Urinary bladder (tissue), 4 donors: Measurements from ENCODE around the gene CLC. TPM values are rescaled to one million over a fixed set of nuclear protein-coding genes. Genes with fewer than 3 reads are reported as not detected.
"Not testable (repeated sequence)": the region's sequence is repeated elsewhere in the genome, so short reads cannot be mapped to it uniquely, and the experiment has no call there.

Experiments used
- DNase-seq: peaks from one replicate; pipeline ENCODE4 v3.0.0-alpha.2; 2015; ENCODE audit errors: extremely low spot score
- H3K27ac ChIP-seq: one replicate; pipeline ENCODE4 v1.5.1; 2013; ENCODE audit warnings: low read depth, mild to moderate bottlenecking, moderate library complexity
- H3K36me3 ChIP-seq: one replicate; pipeline ENCODE4 v1.6.1; 2013; ENCODE audit warnings: mild to moderate bottlenecking, moderate library complexity; ENCODE audit not compliant: insufficient read depth
- H3K4me1 ChIP-seq: one replicate; pipeline ENCODE4 v1.6.1; 2013; ENCODE audit warnings: mild to moderate bottlenecking, moderate library complexity; ENCODE audit not compliant: insufficient read depth
- H3K4me3 ChIP-seq: one replicate; pipeline ENCODE4 v1.5.1; 2013; ENCODE audit warnings: low read depth, low read length
- WGBS: extraction: QIAGEN DNeasy Blood & Tissue Kit; methylation state at CpG from one replicate; pipeline ENCODE4 v1.1.7; 2013; 5-methylcytosine and 5-hydroxymethylcytosine counted together
- polyA plus RNA-seq: library from polyadenylated mRNA; stranded (reverse); fragments of 200-250 nt; gene quantifications from one replicate; pipeline ENCODE4 v1.2.3, GENCODE V29; 2013
- total RNA-seq: library from RNA; depleted of rRNA; stranded (reverse); fragments of >200 nt; gene quantifications from one replicate; pipeline ENCODE4 v1.2.3, GENCODE V29; 2014
- donor health status: healthy with polysubstance abuse.
- donor health status: healthy.

The CLC gene
- total and polyA plus RNA-seq, 2 donors: 0.90 TPM; not detected in 1

- no peaks in the 10 kb centered on the region for H3K4me1 ChIP-seq
- no peak overlapping the region for H3K4me3 ChIP-seq
- DNase-seq: no peak
- no peaks in the 10 kb centered on the region for H3K36me3 ChIP-seq
- WGBS: 82% methylated on average over 4 of the region's 4 CpGs
- no peak overlapping the region for H3K27ac ChIP-seq
Observed at GRCh38 chr19:39710333-39710890, 27.4 kb downstream of the CLC start.

DNA sequence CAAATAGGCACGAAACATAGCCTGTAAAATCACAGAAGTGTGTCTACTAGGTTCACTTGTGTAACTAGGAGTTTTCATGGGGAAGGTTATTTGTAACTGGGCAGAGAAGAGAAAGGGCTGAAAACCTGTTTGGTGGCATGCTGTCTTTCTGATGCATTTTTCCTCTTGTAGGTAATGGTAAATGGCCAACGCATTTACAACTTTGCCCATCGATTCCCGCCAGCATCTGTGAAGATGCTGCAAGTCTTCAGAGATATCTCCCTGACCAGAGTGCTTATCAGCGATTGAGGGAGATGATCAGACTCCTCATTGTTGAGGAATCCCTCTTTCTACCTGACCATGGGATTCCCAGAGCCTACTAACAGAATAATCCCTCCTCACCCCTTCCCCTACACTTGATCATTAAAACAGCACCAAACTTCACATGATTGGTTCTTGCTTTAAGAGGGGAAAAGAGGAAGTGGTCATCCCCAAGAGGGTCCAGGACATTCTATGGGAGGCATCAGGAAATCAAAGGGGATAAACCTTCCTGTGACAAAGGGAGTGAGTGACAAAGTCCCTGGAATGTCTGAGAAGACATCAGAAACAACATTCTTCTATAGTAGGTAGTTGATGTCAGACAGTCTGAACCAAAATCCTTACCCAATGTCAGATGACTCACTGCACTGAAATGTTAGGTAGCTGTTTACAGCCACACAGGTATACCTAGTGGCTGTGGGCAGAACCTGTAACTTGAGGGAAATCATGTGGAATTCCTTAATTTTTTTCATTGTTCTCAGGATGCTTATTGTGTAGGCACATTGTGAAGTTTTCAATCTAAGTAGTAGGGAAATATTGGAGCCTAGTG is 28.6 kb downstream of the CLC start:
- 81% methylated on average over 5 of the region's 5 CpGs for WGBS
- no peaks in the 10 kb centered on the region for H3K4me1 ChIP-seq
- DNase-seq: no peak
- H3K36me3 ChIP-seq: no peaks in the 10 kb centered on the region
- H3K27ac ChIP-seq: no peak overlapping the region
- no peak overlapping the region for H3K4me3 ChIP-seq

- DNase-seq: no peak
- H3K4me1 ChIP-seq: no peaks in the 10 kb centered on the region
- H3K4me3 ChIP-seq: no peak overlapping the region
- WGBS: 74% methylated on average over 6 of the region's 6 CpGs
- H3K36me3 ChIP-seq: no peaks in the 10 kb centered on the region
- no peak overlapping the region for H3K27ac ChIP-seq
Observed at GRCh38 chr19:39708594-39708993, 29.2 kb downstream of the CLC start.

GRCh38 chr19:39705578-39706188 is 32.1 kb downstream of the CLC start:
- DNase-seq: no peak
- Histone ChIP-seq H3K36me3 (no peaks in the 10 kb centered on the region), H3K4me1 (no peaks in the 10 kb centered on the region), H3K27ac (no peak overlapping the region), H3K4me3 (no peak overlapping the region)
- 76% methylated on average over 8 of the region's 8 CpGs for WGBS

- no peak for DNase-seq
- Histone ChIP-seq H3K4me3 (no peak within 1 kb of the TSS), H3K36me3 (no peaks in the 10 kb centered on the region), H3K27ac (no peak within 1 kb of the TSS), H3K4me1 (no peaks in the 10 kb centered on the region)
- 49% methylated on average over 6 of the region's 6 CpGs for WGBS
Observed at GRCh38 chr19:39704181-39705044, 33.4 kb downstream of the CLC start, which contains the start of gene LGALS14. Gene LGALS14, plus strand, starts transcription at chr19:39704481. Its CDS starts 48 bp downstream, at chr19:39704529.

- no peaks in the 10 kb centered on the region for H3K4me1 ChIP-seq
- DNase-seq: no peak
- 55% methylated on average over 5 of the region's 5 CpGs for WGBS
- no peaks in the 10 kb centered on the region for H3K36me3 ChIP-seq
- H3K4me3 ChIP-seq: no peak overlapping the region
- H3K27ac ChIP-seq: no peak overlapping the region
Observed at GRCh38 chr19:39701291-39701690, 36.5 kb downstream of the CLC start.

GRCh38 chr19:39698535-39698934 is 39.3 kb downstream of the CLC start:
- Histone ChIP-seq H3K4me3 (no peak overlapping the region), H3K27ac (no peak overlapping the region), H3K4me1 (no peaks in the 10 kb centered on the region), H3K36me3 (no peaks in the 10 kb centered on the region)
- DNase-seq: no peak

- Histone ChIP-seq H3K4me3 (no peak overlapping the region), H3K27ac (no peak overlapping the region), H3K4me1 (no peaks in the 10 kb centered on the region), H3K36me3 (no peaks in the 10 kb centered on the region)
- DNase-seq: no peak
- WGBS: 56% methylated on average over 2 of the region's 2 CpGs
Observed at GRCh38 chr19:39696387-39696786, 41.4 kb downstream of the CLC start.

DNA sequence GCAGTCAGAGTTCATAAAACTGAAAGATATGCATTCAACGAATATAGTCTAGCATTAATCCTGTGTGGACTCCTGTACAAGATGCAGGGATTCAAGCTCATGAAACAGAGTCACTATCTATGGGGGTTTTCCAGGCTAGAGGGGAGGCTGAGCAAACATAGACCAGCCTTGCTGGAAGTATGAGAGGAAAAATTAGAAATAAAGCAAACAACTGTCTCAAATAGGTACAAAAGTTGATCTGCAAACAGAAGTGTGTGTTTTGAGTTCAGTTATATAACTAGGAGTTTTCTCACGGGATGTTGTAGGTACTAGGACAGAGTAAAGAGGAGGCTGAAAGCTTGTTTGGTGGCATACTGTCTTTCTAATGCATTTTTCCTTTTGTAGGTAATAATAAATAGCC is 42.1 kb downstream of the CLC start:
- Histone ChIP-seq H3K27ac (no peak overlapping the region), H3K4me3 (no peak overlapping the region), H3K36me3 (no peaks in the 10 kb centered on the region), H3K4me1 (no peaks in the 10 kb centered on the region)
- 73% methylated on average over 2 of the region's 2 CpGs for WGBS
- no peak for DNase-seq

- H3K4me3 ChIP-seq: no peak overlapping the region
Observed at GRCh38 chr19:39692822-39693221, 45.0 kb downstream of the CLC start.

DNA sequence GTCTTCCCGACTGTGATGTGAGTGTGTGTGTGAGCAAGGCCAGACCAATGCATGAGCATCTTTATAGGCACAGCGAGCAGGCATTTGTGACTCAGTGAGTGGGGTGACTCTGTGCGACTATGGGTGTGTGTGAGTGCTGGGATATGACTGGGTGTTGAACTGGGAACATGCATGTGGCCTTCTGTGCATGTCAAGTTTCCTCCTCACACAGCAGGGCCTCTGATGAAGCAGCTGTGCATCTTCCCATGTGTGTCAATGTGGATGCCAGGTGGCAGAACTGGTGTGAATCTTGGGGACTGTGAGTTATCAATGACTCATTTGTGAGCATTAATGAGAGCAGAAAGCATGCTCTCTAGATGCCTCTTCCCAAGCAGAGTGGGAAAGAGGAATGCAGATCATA is 45.7 kb downstream of the CLC start:
- no peak for DNase-seq

More at GRCh38 chr19:39692822-39693221, 45.0 kb downstream of the CLC start:
- 67% methylated on average over 1 of the region's 1 CpG for WGBS
- DNase-seq: no peak
- H3K36me3 ChIP-seq: no peaks in the 10 kb centered on the region
- H3K27ac ChIP-seq: no peak overlapping the region
- H3K4me1 ChIP-seq: no peaks in the 10 kb centered on the region

GRCh38 chr19:39688637-39689036 is 49.2 kb downstream of the CLC start:
- 56% methylated on average over 4 of the region's 4 CpGs for WGBS
- not testable (repeated sequence) for H3K36me3 ChIP-seq, H3K4me1 ChIP-seq, H3K4me3 ChIP-seq, DNase-seq, H3K27ac ChIP-seq

More for the DNA sequence above, 45.7 kb downstream of the CLC start:
- Histone ChIP-seq H3K4me1 (no peaks in the 10 kb centered on the region), H3K4me3 (no peak overlapping the region), H3K36me3 (no peaks in the 10 kb centered on the region), H3K27ac (no peak overlapping the region)
- WGBS: 76% methylated on average over 3 of the region's 3 CpGs

DNA sequence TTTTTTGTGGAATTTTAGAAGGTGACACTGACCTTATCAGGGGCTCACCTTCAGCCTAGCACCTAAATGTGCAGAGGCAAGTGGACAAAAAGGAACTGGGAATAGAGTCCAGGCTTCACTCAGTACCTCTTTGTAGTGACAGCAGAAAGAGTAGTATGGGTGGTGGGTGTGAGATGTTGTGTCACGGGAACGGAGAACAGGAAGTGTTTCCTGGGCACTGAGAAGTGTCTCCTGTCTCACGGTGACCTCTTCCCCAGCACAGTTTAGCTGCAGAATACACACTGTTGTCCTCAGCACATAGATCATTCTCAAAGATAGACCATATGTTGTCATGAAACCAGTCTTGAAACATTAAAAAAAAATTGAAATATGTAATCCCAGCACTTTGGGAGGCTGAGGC is 51.1 kb downstream of the CLC start:
- WGBS: 66% methylated on average over 3 of the region's 3 CpGs
- no peaks in the 10 kb centered on the region for H3K4me1 ChIP-seq
- no peak for DNase-seq
- no peak overlapping the region for H3K4me3 ChIP-seq
- no peak overlapping the region for H3K27ac ChIP-seq
- no peaks in the 10 kb centered on the region for H3K36me3 ChIP-seq
